NCI-H2227 treated with DMSO at 0.1 percent for 48 hours (cell line): ENCODE data around the gene S100A6.
A peak's percentile ranks its signal among the peaks of the same experiment; 100 is the strongest.
"Not testable (repeated sequence)": the region's sequence is repeated elsewhere in the genome, so short reads cannot be mapped to it uniquely, and the experiment has no call there.

Experiments used
- DNase-seq: peaks from one replicate; lab custom pipeline; 2025; lab: John Stamatoyannopoulos, UW

Gene S100A6

DNA sequence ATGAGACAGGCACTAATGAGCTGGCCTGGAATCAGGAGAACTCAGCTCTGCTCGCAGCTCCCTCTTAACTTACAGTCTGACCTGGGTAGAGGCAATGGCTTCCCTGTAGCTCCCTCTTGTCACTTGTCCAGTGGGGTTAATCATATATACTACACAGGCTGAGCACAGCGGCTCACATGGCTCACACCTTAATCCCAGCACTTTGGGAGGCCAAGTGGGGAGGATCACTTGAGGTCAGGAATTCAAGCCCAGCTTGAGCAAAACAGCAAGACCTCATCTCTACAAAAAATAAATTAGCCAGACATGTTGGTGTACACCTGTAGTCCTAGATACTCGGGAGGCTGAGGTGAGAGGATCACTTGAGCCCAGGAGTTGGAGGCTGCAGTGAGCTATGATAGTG is 4.2 kb downstream of the S100A6 start:
- no peak for DNase-seq

GRCh38 chr1:153527683-153528040 is 8.1 kb downstream of the S100A6 start:
- no peak for DNase-seq

- no peak for DNase-seq
Measured at GRCh38 chr1:153527023-153527682, 8.6 kb downstream of the S100A6 start.

DNA sequence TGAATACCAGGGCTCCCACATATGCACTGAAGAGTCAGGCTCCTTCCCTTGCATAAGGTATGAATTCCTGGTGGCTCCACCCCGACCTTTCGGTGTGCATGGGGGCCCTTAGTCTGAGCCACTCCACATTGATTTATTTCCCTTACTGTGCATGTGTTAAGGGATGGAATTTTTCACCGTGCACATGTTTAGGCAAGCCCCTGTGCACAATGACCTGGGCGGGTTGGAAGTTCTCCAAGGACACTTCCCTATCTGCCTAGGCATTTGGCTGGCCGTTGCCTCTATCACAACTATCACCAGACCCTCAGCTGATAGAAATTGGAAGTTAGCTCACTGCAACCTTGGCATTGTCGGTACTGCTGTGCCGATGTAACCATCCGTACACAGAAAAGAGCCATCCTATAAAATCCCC is 9.7 kb downstream of the S100A6 start:
- no peak for DNase-seq

DNA sequence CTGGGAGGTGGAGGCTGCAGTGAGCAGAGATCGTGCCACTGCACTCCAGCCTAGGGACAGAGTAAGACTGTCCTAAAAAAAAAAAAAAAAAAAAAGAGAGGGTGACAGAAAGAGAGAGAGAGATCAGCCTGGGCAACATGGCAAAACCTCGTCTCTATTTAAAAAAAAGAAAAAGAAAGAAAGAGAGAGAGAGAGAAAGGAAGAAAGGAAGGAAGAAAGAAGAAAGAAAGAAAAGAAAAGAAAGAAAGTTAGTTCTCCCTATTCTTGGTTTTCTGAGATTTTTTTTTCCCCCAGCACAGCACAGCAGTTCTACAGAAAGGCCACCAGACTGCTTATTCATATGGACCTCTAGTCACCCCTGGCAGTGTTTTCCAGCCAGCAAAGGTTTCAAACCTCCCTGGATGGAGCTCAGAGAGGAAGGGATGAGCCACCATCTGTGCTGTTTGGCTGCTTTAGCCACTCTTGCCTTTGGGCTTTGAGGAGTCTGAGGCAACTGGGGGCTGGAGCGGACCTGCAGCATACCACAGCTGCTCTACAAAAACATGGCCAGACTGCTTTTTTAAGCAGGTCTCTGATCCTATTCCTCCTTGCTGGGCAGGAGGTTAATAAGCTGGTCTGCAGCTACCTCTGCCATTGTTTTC is 10.6 kb downstream of the S100A6 start:
- no peak for DNase-seq

GRCh38 chr1:153522353-153523048 is 13.3 kb downstream of the S100A6 start:
- not testable (repeated sequence) for DNase-seq

DNA sequence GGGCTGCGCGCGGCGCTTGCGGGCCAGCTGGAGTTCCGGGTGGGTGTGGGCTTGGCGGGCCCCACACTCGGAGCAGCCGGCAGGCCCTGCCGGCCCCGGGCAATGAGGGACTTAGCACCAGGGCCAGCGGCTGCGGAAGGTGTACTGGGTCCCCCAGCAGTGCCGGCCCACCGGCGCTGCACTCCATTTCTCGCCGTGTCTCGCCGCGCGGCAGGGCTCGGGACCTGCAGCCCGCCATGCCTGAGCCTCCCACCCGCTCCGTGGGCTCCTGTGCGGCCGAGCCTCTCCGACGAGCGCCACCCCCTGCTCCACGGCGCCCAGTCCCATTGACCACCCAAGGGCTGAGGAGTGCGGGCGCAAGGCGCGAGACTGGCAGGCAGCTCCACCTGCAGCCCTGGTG is 14.0 kb downstream of the S100A6 start:
- DNase-seq: not testable (repeated sequence)

GRCh38 chr1:153520818-153521476 is 14.8 kb downstream of the S100A6 start:
- DNase-seq: no peak

- DNase-seq: not testable (repeated sequence)
Measured at GRCh38 chr1:153520137-153520691, 15.6 kb downstream of the S100A6 start.

DNA sequence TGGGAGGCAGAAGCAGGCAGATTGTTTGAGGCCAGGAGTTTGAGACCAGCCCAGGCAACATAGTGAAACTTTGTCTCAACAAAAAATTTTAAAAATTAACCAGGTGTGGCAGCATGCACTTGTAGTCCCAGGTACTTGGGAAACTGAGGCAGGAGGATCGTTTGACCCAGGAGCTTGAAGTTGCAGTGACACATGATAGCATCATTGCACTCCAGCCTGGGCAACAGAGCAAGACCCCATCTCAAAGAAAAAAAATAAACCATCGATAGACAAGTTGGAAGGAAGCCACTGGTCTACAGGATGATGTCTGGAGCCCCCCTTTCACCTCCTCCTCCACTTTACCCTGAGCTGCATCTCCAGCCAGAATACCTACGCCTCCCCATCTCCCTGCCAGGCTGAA is 16.5 kb downstream of the S100A6 start:
- DNase-seq: no peak

GRCh38 chr1:153515504-153516394 is 20.0 kb downstream of the S100A6 start:
- no peak for DNase-seq

DNA sequence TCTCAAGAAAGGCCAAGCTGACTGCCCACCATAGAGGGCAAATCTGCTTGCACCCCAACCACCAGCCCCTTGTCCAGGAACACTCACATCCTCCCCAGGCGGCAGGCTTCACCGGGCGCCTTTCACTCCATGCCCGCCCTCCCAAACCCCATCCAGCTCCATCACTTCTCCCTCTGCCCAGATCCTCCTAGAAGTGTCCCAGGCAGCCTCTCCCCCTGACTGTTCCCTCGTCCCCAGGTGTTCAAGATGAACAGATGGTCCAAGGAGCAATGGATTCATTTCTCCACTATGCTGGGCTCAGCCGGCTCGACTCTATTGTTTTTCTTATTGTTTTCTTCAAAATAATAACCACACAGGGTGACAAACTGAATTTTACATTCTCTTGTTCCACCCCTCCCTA is 22.1 kb downstream of the S100A6 start:
- no peak for DNase-seq

DNA sequence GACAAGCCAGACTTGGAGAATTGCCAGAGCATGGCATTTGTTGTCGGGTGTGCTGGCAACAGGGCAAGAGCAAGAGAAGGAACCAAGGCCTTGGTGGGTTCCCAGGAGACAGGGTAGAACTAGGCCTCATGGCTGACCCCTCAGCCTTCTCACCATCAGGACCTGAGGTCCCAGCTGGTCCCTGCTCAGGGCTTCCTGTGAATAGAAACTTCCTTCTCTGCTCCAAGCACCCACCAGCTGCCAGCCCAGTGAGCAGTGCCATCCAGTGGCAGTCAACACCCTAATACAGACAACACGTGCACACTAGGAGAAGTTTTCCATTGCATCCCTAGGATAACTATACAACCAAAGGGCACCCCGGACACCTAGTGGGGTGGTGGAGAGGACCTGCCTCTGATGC is 22.8 kb downstream of the S100A6 start:
- DNase-seq: no peak

DNA sequence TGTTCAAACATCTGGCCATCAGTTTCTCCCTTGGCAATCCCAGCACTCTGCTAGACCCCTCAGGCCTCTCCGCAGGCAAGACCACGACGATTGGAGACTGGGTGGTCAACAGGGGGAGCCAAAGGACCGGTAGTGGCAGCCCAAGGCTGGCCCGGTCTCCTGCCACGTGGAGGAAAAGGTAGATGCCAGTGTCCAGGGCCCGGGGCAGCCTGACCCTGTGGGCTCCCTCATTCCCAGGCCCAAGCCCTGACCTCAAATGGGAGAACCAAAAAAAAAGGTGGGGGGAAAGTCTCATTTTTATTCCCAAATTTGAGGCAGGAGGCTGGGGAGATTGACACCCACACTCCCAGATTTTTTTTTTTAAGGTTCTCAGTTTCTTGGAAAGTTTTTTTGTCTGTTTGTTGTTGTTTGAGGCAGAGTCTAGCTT is 24.8 kb downstream of the S100A6 start:
- peak; percentile 68 for DNase-seq

DNA sequence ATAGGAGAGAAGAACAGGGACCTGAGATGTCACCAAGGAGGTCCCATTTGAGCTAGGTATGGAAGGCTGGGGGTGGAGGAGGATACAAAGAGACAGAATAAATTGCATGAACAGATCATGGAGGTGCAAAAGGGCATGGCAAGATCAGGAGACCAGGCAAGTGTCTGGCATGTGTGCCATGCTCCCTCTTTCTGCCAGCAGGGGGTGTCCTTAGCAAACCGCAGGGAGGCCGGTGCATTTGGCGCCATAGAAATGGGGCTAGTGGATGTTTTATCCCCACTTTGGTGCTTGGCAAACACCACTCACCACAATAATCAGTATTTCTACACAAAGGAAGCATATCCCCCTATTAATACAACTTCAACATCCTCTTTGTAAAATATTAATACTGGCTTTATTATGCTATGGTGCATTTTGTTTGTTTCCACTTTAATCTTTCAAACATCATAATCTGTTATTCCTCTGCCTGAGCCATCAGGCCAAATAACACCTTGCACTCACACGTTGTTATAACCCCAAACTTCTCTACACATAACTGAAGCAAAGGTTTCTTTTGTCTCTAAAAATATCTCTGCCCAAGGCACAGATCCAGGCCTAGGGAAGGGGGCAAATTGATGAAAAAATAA is 25.9 kb downstream of the S100A6 start:
- no peak for DNase-seq

DNA sequence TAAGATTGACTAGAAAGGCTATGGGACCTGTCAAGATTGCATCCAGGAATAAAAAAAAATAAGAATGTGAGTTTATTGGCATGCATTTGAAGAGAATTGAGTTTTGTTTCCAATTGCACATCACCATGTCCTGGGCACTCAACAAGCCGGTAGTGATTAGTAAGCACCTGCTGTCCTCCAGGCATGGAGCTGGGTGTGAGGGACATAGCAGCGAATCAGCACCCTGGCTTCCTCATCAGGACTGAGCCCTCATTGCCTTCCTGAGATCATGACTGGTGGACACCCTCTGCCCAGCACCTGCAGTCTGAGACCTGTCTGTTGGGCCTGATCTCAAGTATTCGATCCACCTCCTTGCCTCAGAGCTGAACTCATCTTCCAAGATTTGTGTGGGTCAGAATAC is 26.8 kb downstream of the S100A6 start:
- DNase-seq: no peak

DNA sequence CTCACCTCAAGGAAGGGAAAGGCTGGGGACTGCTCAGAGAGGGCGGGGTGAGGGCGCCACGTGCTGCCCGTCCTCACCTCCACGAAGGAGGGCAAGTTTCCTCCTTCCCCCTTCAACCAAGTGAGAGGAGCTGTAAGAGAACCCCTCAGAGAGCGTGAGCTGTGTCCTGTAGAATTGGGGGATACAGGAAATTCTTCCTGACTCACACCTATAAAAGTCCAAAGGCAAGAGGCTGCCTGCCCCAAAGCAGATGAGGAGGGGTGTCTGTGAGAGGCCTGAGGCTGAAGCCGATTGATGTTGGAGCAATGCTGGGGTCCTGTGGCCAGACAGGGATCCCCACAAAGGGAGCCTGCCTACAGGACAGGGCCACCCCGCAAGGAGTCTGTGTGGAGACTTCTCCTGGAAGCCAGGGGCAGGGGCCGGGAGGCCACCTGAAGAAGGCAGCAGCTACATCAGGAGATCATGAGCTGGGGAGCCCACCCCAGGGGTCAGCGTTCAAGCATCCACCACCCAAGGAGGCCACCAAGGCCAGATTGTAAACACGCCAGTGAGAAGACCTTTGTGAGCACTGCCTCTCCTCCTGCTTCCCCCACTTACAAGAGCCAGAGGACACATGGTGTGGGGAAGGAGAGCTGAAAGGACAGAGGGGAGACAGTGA is 27.7 kb downstream of the S100A6 start:
- DNase-seq: no peak

- DNase-seq: no peak
Measured at GRCh38 chr1:153506831-153507413, 28.9 kb downstream of the S100A6 start.

- no peak for DNase-seq
Measured at GRCh38 chr1:153506386-153506785, 29.4 kb downstream of the S100A6 start.

- no peak for DNase-seq
Measured at GRCh38 chr1:153505576-153505975, 30.2 kb downstream of the S100A6 start.
